Pons (tissue), 1 donor: ENCODE data around the gene WAC.
"Not testable (repeated sequence)": the region's sequence is repeated elsewhere in the genome, so short reads cannot be mapped to it uniquely, and the experiment has no call there.

Experiments used
- DNase-seq: peaks from one replicate; pipeline ENCODE4 v3.0.0-alpha.2; 2016; ENCODE audit warnings: low spot score

Gene WAC, protein sequence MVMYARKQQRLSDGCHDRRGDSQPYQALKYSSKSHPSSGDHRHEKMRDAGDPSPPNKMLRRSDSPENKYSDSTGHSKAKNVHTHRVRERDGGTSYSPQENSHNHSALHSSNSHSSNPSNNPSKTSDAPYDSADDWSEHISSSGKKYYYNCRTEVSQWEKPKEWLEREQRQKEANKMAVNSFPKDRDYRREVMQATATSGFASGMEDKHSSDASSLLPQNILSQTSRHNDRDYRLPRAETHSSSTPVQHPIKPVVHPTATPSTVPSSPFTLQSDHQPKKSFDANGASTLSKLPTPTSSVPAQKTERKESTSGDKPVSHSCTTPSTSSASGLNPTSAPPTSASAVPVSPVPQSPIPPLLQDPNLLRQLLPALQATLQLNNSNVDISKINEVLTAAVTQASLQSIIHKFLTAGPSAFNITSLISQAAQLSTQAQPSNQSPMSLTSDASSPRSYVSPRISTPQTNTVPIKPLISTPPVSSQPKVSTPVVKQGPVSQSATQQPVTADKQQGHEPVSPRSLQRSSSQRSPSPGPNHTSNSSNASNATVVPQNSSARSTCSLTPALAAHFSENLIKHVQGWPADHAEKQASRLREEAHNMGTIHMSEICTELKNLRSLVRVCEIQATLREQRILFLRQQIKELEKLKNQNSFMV

DNA sequence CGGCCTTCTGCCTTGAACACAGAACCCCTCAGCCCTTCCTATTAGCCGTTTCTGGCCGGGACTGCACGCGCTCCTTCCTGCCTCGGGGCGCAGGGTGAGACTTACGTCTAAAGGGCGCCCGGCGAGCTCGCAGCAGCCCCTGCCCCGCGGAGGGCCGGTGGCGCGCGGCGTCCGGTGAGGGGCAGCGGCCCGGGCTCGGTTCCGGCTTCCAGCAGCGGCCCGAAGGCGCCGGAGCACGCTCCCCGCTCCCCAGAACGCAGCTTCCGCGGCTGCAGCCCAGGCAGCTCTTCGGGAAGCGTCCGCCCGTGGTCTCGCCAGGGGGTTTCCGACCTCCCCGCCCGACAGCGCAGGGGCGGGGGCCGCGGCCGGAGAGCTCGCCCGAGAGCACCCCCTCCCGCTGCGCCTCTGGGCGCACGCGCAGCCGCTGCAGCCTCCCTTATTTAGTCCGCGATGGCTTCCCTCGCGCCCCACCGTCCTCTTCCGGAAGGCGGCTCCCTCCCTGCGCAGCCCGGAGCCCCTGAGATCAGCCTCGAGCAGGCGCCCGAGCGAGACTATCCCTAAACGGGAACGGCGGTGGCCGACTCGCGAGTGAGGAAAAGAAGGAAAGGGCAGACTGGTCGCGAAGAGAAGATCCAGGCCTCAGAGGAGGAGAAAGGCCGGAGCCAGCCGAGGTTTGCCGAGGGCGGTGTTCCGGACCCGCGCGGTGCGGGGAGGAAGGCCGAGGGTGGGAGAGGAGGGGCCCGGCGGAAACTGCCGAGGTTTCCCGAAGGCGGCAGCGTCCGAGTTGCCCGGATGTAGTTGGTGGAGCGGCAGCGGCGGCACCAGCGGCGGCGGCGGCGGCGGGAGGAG, at the start of gene WAC:
TSS of gene WAC (plus strand) at position 782 of the 849 bp plus-strand sequence. CDS start 462 bp downstream, outside the sequence.
- DNase-seq, result peak; percentile 92

DNA sequence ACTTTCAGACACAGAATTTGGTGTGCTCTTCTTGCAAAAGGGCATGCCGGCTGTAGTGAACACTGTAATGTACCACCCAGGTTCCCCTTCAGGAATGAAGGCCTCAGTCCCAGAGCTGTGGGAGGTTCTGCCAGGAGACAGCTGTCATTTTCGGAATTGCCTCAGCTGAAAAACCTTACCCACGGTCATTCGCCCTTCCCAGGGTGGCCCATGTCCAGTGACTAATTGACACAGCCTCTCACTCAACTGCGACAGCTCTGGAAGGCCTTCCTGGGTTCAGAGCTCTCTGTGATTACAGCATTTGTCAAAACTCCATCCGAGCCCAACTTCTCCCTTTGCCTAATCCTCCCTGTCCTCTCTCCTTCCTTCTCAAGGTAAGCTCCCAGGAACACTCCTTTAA, 43.7 kb upstream of the WAC start:
- no peak for DNase-seq

DNA sequence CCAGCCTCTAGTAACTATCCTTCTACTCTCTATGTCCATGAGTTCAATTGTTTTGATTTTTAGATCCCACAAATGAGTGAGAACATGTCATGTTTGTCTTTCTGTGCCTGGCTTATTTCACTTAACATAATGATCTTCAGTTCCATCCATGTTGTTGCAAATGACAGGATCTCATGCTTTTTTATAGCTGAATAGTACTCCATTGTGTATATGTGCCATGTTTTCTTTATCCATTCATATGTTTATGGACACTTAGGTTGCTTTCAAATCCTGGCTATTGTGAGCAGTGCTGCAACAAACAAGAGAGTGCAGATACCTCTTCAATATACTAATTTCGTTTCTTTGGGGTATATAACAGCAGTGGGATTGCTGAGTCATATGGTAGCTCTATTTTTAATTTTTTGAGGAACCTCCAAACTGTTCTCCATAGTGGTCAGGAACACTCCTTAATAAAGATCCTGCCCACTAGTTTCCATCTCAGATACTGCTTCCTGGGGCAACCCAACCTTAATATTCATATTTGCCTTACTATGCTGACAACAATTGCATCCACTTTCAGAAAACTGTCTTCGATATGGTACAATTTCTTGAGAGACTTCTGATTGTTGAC, 42.6 kb upstream of the WAC start:
- not testable (repeated sequence) for DNase-seq

DNA sequence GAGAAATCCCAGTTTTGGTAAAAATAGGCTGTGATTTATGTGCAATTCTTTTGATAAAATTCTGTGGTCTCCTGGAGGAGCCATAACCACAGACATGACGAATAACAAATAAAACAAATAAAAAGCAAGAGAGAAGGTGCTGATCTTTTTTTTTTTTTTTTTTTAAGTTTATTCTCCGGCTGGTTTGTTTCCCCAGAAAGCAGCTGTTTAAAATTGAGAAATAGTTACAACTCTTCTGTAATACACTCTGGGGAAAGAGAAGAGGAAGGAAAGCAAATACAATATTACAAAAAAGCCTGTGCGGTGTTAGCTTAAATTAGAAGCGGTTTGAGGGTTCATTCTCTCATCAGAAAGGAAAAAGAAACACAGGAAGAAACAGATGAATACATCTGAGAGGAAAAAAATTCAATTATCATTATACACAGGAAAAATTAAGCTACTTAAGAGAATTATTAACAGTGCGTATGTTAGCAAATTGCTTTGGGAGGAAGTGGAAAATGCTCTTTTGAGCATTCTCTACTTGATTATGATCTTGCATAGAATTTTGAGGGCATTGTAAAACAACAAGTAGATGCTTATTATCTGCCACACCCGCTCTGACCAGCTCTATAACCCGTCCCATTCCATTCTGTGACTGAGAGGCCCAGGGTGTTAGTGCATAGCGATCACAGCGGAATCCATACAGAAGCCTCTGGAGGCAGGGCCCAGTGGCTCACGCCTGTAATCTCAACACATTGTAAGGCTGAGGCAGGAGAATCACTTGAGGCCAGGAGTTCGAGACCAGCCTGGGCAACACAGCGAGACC, 40.6 kb upstream of the WAC start:
- peak; percentile 25 for DNase-seq

DNA sequence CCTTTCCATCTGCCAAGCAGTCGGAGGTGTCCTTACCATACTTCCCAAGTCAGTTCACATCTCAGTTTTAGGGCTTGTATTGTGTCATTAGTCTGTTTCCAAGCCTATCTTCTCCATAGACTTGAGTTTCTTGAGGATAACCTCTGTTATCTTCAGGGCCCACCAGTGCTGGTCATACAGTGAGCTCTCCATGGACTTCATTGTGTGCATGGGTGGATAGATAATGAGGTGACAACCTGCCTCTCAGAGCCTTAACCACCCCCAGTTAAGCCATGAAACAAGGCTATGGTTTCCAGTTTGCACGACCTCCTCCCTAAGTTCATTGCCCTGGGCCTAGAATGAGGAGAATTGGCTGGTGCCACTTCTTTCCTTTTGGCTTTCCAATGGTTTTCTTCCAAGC, 38.5 kb upstream of the WAC start:
- no peak for DNase-seq

DNA sequence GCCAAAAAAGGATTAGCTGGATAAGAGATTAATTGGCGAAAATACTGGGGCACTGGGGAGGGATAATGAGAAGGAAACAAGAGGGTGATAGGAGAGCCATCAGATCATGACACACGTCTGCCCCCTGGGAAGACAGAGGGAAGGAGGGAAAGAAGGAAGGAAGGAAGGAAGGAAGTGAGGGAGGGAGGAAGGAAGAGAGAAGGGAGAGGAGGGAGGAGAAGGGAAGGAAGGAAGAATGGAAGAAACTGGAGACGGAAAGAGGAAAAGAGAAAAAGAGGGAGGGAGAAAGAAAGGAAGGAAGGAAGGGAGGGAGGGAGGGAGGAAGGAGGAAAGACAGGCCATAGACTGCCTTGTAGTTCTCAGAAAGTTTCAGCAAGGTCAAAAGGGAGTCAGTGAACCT, 37.8 kb upstream of the WAC start:
- DNase-seq, result no peak

DNA sequence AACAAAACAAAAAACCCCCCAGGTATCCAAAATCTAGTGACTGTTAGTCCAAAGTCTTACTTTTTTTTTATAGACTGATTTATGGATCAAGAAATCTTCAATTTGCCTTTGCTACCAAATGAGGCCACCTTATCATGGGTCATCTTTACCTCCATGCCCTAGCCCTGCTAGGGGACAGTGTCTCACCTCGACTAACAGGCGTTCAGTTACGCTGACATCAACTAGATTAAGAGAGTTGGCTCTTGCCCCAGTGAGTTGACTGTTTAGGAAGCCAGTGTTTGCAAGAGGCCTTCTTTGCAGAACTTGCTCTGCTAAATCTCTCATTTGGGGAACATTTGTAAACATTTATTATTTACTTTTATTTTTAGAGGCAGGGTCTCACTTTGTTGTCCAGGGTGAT, 36.9 kb upstream of the WAC start:
- DNase-seq, result no peak

DNA sequence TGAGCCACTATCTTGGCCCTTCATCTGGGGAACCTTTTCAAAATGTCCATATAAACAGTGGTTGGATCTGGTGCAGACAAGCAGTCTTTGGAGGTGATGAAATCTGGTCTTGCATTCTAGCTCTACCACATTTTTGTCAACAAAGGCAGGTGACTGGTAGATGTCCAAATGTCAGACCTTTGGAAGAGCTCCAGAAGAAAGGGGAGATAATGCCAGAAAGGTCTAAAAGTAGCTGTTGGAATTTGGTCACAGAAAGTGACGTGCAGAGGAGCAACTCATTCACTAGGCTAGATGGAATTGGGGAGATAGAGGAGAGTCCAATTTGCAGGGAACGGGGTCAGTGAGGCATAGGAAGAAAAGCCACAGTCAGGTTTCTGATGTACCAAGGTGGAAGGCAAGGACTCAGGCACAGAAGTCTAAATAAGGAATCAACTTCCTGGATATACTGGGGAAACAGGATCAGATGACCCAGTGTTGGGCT, 36.4 kb upstream of the WAC start:
- no peak for DNase-seq

DNA sequence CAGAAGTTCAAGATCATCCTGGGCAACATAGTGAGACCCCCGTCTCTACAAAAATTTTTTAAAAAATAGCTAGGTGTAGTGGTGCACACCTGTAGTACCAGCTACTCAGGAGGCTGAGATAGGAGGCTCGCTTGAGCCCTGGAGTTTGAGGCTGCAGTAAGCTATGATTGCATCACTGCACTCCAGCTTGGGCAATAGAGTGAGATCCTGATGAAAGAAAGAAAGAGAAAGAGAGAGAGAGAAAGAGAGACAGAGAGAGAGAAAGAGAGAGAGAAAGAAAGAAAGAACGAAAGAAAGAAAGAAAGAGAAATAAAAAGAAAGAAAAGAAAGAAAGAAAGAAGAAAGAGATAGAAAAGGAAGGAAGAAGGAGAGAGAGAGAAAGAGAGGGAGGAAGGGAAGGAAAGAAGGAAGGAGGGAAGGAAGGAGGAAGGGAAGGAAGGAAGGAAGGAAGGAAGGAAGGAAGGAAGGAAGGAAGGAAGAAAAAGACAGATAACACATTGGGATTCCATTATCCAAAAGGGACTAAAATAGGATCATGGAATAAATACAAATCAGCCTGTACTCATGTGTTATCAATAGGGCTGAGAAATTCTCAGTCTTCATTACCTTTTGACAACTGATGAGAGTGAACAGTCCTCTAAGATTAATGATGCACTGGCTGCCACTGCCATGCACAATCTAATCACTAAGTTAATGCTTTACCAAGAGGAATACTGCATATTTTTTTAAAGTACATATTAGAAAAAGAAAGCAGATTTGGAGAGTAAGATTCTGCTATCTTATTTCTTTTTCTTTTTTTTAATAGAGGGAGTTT, 35.4 kb upstream of the WAC start:
- no peak for DNase-seq

DNA sequence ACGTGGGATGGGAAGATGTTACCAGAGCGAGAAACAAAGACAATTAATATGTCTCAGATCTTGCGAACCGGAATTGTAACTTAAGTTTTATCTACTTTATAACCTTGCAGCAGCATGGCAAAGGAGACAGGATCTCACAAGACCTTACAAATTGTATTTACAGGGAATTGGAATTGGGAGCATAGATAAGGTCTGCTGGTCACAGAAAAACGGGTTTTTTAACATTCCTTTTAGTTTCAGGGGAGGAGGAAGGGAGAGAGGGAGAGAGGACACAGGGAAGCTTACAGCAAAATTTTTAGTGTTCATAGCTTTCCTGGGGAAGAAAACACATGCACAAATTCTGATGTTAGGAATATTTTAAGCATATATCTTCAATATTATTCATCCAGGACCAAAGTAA, 32.7 kb upstream of the WAC start:
- not testable (repeated sequence) for DNase-seq

DNA sequence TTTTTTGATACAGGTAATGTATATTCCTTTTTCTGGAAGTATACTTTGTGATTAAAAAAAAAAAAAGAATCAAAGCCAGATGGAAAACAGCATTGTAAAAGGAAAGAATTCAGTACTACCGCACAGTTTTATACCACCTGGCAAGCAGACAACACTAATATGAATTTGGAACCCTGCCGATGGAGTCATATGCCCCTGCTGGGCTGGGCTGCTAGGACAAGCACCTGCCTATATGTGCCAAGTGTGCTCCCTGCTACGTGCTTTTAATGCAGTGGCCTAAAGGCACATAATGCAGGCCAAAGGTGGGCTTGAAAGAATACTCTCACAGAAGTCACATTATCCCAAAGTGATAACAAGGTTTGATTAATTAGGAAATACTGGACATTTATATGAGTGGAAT, 29.8 kb upstream of the WAC start:
- DNase-seq, result no peak

DNA sequence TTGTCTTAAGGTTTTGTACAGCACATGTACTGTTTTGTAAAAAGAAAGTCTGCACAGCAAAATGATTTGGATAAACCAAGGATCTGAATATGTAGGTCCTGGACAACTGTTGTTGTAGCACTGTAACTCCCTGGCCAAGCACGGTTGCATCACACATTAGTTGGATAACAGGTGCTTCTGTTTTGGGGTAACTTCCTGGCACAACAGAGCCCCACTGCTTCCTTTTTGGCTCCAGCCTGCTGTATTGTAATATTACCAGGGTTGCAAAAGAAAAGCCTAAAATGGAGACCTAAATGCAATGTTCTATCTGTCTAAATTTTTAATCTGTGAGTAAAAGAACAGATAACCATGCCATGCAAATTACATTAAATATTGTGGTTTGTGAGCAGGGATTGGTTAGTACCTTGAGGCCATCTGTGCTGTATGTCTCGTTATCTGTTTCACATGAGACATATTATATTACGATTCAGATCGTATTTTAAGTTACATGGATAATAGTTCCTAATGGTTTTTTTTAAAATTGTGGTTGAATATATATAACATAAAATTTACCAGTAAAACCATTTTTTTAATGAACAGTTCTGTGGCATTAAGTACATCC, 27.5 kb upstream of the WAC start:
- DNase-seq, result no peak

DNA sequence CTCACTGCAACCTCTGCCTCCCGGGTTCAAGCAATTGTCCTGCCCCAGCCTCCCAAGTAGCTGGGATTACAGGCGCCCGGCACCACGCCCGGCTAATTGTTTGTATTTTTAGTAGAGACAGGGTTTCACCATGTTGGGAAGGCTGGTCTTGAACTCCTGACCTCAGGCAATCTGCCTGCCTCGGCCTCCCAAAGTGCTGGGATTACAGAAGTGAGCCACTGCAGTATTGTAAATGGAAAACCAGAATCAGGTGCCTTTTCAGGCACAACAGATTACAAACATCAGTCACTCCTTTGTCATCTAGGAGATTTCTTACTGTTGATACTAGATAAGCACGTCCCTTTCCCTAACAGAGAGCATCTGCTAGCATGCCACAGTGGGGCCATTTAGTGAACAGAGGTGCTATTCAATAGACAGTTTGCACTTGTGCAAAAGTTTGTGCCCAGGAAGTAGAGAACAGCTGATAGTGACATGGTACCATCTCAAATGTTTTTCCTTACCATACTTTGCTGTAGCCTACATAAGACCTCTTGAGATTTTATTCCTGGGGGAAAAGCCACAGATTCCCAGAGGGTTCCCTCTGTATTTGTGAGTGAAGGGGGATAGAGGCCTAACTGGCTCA, 24.5 kb upstream of the WAC start:
- DNase-seq, result no peak

DNA sequence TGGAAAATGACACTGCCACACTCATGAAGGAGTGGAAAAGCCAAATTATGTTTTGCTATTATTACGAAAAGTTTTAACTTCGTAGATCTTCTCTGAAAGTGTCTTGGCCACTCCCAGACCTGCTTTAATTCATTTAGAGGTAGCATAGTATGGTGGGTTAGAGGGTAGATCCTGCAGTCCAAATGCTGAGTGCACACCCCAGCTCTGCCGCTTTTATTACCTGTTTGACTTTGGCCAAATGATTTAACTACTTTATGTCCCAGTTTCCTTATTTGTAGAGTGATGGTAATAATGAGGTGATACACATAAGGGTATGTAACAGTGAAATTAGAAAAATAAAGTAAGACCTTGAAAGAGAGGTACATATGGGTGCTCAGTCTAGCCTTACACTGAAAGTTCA, 23.6 kb upstream of the WAC start:
- no peak for DNase-seq

DNA sequence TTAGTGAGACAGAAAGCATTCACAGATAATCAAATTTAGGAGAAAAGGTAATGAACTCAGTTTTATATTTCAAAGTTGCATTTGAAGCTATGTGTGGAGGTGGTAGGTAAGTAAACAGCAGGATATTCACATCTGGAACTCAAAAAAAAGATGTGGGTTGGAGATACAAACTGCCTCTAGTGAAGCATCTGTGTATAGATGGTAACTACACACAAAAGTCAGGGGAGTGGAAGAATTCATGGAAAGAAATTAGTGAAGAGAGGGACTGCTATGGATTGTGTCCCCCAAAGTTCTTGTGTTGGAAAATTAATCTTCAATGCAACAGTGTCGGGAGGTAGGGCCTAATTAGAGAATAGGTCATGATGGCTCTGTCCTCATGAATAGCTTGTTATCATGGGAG, 18.3 kb upstream of the WAC start:
- DNase-seq, result no peak

DNA sequence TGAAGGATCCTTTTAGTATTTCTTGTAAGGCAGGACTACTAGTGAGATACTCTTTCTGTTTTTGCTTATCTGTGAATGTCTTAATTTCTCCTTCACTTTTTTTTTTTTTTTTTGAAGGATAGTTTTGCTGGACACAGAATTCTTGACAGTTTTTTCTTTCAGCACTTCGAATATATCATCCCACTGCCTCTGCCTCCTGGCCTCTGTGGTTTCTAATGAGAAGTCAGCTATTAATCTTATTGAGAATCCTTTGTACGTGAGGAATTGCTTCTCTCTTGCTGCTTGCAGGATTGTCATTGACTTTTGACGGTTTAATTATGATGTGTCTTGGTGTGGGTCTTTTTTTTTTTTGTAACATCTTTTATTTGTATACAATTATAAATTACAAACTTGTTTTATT, 12.6 kb upstream of the WAC start:
- DNase-seq, result no peak

DNA sequence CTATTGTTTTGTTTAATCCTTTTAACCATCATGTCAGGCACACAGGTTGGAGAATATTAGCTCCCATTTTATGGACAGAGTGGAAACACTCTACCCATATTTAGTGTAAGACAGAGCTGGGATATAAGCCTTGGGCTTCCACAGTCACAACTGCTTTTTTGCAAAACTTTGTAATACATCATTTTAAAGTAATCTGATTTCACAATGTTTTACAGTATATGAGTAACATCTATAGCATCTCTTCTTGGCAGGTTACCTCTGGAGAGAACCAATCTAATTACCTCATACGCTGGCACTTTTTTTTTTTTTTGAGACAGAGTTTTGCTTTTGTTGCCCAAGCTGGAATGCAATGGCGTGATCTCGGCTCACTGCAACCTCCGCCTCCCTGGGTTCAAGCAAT, 12.1 kb upstream of the WAC start:
- DNase-seq, result not testable (repeated sequence)

DNA sequence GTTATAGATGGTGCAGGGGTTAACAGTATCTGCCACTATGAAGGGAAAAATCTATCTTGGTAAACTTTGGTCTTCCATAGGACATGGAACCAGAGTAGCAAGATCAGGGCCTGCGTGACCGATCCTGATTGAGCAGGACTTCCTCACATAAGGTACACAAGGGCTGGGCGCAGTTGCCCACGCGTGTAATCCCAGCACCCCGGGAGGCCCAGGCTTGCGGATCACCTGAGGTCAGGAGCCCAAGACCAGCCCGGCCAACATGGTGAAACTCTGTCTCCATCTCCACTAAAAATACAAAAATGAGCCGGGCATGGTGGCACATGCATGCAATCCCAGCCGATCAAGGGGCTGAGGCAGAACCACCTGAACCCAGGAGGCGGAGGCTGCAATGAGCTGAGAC, 11.0 kb upstream of the WAC start:
- not testable (repeated sequence) for DNase-seq

DNA sequence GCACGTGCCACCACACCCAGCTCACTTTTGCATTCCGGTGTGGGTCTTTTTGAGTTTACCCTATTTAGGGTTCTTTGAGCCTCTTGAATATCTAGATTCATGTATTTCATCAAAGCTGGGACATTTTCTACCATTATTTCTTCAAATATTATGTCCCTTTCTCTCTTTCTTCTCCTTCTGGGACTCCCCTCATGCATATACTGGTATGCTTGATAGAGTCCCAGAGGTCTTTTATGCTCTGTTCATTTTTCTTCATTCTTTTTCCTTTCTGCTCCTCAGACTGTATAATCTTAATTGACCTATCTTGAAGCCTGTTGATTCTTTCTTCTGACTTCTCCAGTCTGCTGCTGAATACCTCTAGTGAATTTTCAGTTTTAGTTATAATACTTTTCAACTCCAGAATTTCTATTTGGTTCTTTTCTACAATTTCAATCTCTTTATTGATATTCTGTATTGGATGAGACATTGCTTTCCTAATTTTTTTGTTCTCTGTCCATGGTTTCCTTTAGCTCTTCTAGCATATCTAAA, 9.1 kb upstream of the WAC start:
- DNase-seq, result no peak
